MM.1S (cell line): ENCODE results near the gene ZBTB43.

Experiments
- DNase-seq: peaks from one replicate; pipeline ENCODE4 v3.0.0-alpha.2; 2015
- H2AFZ ChIP-seq: fragments of 300-600 bp; sonication (generic); 2 replicates; pipeline ENCODE4 v1.6.0; 2016; ENCODE audit warnings: antibody characterized with exemption, low read length
- H3F3A ChIP-seq: fragments of 300-600 bp; sonication (generic); 2 replicates; pipeline ENCODE4 v1.6.1; 2016; ENCODE audit warnings: mild to moderate bottlenecking, antibody characterized with exemption, low read length, moderate library complexity, mixed read lengths; ENCODE audit not compliant: insufficient read depth
- H3K27ac ChIP-seq: fragments of 300-600 bp; sonication (generic); 2 replicates; pipeline ENCODE4 v1.5.1; 2016; ENCODE audit warnings: mild to moderate bottlenecking, low read length
- H3K27me3 ChIP-seq: fragments of 300-600 bp; sonication (generic); replicated peaks from 2 replicates; pipeline ENCODE4 v1.6.0; 2016; ENCODE audit warnings: low read length; ENCODE audit not compliant: insufficient read depth
- H3K36me3 ChIP-seq: fragments of 300-600 bp; sonication (generic); replicated peaks from 2 replicates; pipeline ENCODE4 v1.6.1; 2016; ENCODE audit warnings: mild to moderate bottlenecking, low read length, mixed read lengths; ENCODE audit not compliant: insufficient read depth
- H3K4me1 ChIP-seq: fragments of 300-600 bp; sonication (generic); 2 replicates; pipeline ENCODE4 v1.6.1; 2016; ENCODE audit warnings: low read length, mixed read lengths
- H3K4me2 ChIP-seq: fragments of 300-600 bp; sonication (generic); 2 replicates; pipeline ENCODE4 v1.6.0; 2016; ENCODE audit warnings: low read depth, low read length
- H3K4me3 ChIP-seq: fragments of 300-600 bp; sonication (generic); 2 replicates; pipeline ENCODE4 v1.5.1; 2016; ENCODE audit warnings: low read length, mixed read lengths
- H3K79me2 ChIP-seq: fragments of 300-600 bp; sonication (generic); 2 replicates; pipeline ENCODE4 v1.6.1; 2016; ENCODE audit warnings: mixed run types, low read length, mixed read lengths
- H3K9ac ChIP-seq: fragments of 300-600 bp; sonication (generic); 2 replicates; pipeline ENCODE4 v1.6.1; 2016; ENCODE audit warnings: low read length, mixed read lengths
- H3K9me2 ChIP-seq: fragments of 300-600 bp; sonication (generic); replicated peaks from 2 replicates; pipeline ENCODE4 v1.6.1; 2016; ENCODE audit warnings: mild to moderate bottlenecking, low read length, mixed read lengths; ENCODE audit not compliant: insufficient read depth
- H3K9me3 ChIP-seq: fragments of 300-600 bp; sonication (generic); replicated peaks from 2 replicates; pipeline ENCODE4 v1.6.1; 2016; ENCODE audit warnings: mild to moderate bottlenecking, low read length, mixed read lengths; ENCODE audit not compliant: insufficient read depth
- H4K20me1 ChIP-seq: fragments of 300-600 bp; sonication (generic); 2 replicates; pipeline ENCODE4 v1.6.1; 2016; ENCODE audit warnings: mild to moderate bottlenecking, low read length, moderate library complexity, mixed read lengths; ENCODE audit not compliant: insufficient read depth
- CTCF ChIP-seq: fragments of 300-600 bp; sonication (generic); IDR thresholded peaks from 2 replicates; pipeline ENCODE4 v1.5.1; 2016; ENCODE audit warnings: antibody characterized with exemption, low read length, mixed read lengths
- EZH2 ChIP-seq: fragments of 300-600 bp; sonication (generic); optimal IDR thresholded peaks from 2 replicates; pipeline ENCODE3; 2017; ENCODE audit warnings: low read depth, mild to moderate bottlenecking, antibody characterized with exemption, low read length, mixed read lengths
- EZH2phosphoT487 ChIP-seq: fragments of 300-600 bp; sonication (generic); IDR thresholded peaks from 2 replicates; pipeline ENCODE4 v1.6.1; 2018; ENCODE audit warnings: antibody characterized with exemption, low read length

ZBTB43 gene

GRCh38 chr9:126882746-126883145, 77.9 kb downstream of the ZBTB43 start:
- no peaks in the 10 kb centered on the region for H3F3A ChIP-seq
- no peak overlapping the region for H3K4me3 ChIP-seq
- H3K79me2 ChIP-seq, result no peaks in the 10 kb centered on the region
- H3K9me3 ChIP-seq, result no peaks in the 10 kb centered on the region
- H3K27ac ChIP-seq, result no peak overlapping the region
- H3K4me2 ChIP-seq, result no peak overlapping the region
- no peak overlapping the region for H3K9ac ChIP-seq
- no peak overlapping the region for H2AFZ ChIP-seq
- no peaks in the 10 kb centered on the region for H4K20me1 ChIP-seq
- TF ChIP-seq EZH2 (no peak), EZH2phosphoT487 (no peak), CTCF (no peak)
- H3K9me2 ChIP-seq, result no peaks in the 10 kb centered on the region
- H3K36me3 ChIP-seq, result no peaks in the 10 kb centered on the region
- no peaks in the 10 kb centered on the region for H3K4me1 ChIP-seq
- no peak for DNase-seq
- H3K27me3 ChIP-seq, result no peaks in the 10 kb centered on the region

DNA sequence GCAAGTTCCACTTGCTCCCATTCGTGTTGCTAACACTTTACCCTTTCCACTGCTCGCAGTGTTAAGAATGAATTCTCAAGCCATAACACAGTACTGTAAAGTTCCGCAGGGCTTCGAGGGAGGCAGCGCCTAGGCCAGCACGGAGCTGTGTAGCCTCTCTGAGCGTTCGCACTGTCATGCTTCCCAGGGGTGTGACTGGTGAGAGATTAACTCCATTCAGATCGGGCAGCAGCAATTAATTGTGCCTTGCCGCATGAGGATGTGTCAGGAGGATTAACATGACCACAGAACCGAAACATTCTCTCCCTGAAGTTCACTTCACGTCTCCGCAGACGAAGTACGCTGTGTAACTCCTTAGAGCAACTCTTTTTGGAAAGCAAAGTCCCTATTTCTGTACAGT, 78.8 kb downstream of the ZBTB43 start:
- H3K4me3 ChIP-seq, result no peak overlapping the region
- H3K27me3 ChIP-seq, result no peaks in the 10 kb centered on the region
- H3K4me1 ChIP-seq, result no peaks in the 10 kb centered on the region
- H2AFZ ChIP-seq, result no peak overlapping the region
- no peaks in the 10 kb centered on the region for H3K36me3 ChIP-seq
- no peaks in the 10 kb centered on the region for H3K79me2 ChIP-seq
- H3K4me2 ChIP-seq, result no peak overlapping the region
- no peaks in the 10 kb centered on the region for H3K9me2 ChIP-seq
- no peak for DNase-seq
- H4K20me1 ChIP-seq, result no peaks in the 10 kb centered on the region
- H3F3A ChIP-seq, result no peaks in the 10 kb centered on the region
- no peak overlapping the region for H3K9ac ChIP-seq
- TF ChIP-seq EZH2phosphoT487, result no peak
- no peak for TF ChIP-seq EZH2
- no peak for TF ChIP-seq CTCF
- H3K9me3 ChIP-seq, result no peaks in the 10 kb centered on the region
- no peak overlapping the region for H3K27ac ChIP-seq

DNA sequence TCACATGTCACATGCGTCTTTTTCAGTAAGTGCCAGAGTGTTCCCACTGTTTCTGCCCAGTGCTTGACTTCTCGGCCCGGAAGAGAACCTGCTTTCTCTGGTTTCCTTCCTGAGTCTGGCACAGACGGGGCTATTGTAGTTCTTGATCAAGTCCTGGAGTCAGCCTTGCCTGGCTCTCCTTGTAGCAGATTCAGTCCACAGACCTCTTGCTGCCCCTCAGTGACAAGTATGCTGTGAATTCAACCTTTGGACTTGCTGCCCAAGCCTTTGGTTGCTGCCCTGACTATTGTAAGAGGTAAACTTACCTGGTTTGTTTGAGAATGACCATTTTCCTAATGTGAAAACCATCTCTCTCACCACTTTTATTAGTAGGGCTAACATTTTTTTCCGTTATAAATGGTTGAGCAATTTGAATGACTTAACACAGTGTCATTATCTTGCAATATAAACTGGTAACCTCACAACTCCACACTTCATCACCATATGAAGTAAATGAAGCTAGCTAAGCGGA, 80.3 kb downstream of the ZBTB43 start:
- no peak overlapping the region for H2AFZ ChIP-seq
- H3K9me2 ChIP-seq, result no peaks in the 10 kb centered on the region
- TF ChIP-seq CTCF (no peak), EZH2 (no peak), EZH2phosphoT487 (no peak)
- H3K9me3 ChIP-seq, result no peaks in the 10 kb centered on the region
- H3K9ac ChIP-seq, result no peak overlapping the region
- H3F3A ChIP-seq, result no peaks in the 10 kb centered on the region
- no peak overlapping the region for H3K4me3 ChIP-seq
- H4K20me1 ChIP-seq, result no peaks in the 10 kb centered on the region
- H3K27ac ChIP-seq, result no peak overlapping the region
- H3K36me3 ChIP-seq, result no peaks in the 10 kb centered on the region
- no peaks in the 10 kb centered on the region for H3K79me2 ChIP-seq
- DNase-seq, result no peak
- no peaks in the 10 kb centered on the region for H3K4me1 ChIP-seq
- no peak overlapping the region for H3K4me2 ChIP-seq
- no peaks in the 10 kb centered on the region for H3K27me3 ChIP-seq
